Body of pancreas (tissue), 4 donors: Measurements from ENCODE around the gene TFDP2.

Experiments
- CTCF ChIP-seq, 7 experiments: fragments of 450-650 bp in 4 of 7; fragments of 200-600 bp in 3 of 7; sonication (generic) in 3 of 7; IDR thresholded peaks; one replicate each; pipeline ENCODE4 v1.5.1; 2016 to 2019; ENCODE audit warnings: antibody characterized with exemption in 7 of 7
- POLR2A ChIP-seq, 3 donors: fragments of 450-650 bp; IDR thresholded peaks; one replicate each; pipeline ENCODE4 v1.6.1; 2016; ENCODE audit warnings: antibody characterized with exemption in 3 of 3, mild to moderate bottlenecking in 2 of 3

DNA sequence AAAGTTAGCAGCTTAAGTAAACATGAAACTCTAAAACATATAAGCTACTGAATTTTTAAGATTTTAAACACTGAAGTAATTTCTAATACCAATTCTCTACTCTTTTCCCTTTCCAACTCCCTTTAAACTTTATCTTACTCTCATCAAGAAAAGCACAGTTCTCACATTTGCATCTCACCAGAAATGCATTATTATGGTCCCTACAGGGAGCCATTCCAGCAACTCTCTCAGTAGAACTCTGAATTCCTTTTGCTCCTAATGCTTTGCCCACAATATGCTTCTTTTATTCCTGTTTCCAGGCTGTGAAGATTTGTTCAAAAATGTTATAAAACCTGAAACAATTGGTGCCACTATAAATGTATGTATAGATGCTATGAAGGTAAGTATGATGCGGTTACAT, 83.4 kb downstream of the TFDP2 start:
- TF ChIP-seq CTCF (IDR thresholded peaks at IDR 0.05) (no peak), POLR2A (IDR thresholded peaks at IDR 0.05) (no peak)
